Adrenal gland (tissue), 5 donors: Measurements from ENCODE around the gene PHOX2A.

Experiments
- CTCF ChIP-seq, 6 experiments: fragments of 450-650 bp in 4 of 6; fragments of 200-600 bp in 2 of 6; sonication (generic) in 1 of 6; IDR thresholded peaks; 1 replicate in 5 of 6; 2 replicates in 1 of 6; pipeline versions ENCODE4 v1.5.1 to v1.8.0; 2016 to 2021; ENCODE audit warnings: antibody characterized with exemption in 6 of 6, mild to moderate bottlenecking in 2 of 6, moderate library complexity in 1 of 6
- POLR2A ChIP-seq, 2 donors: fragments of 450-650 bp; IDR thresholded peaks; one replicate each; pipeline ENCODE4 v1.6.1; 2017; ENCODE audit warnings: antibody characterized with exemption in 2 of 2, mild to moderate bottlenecking in 2 of 2, moderate library complexity in 1 of 2
- donor health status: DM: no; HTN: no; CAD: no.

- TF ChIP-seq CTCF (IDR thresholded peaks at IDR 0.05) = no peak
- no peak for TF ChIP-seq POLR2A (IDR thresholded peaks at IDR 0.05)
Measured at GRCh38 chr11:72229925-72230763, 13.8 kb downstream of the PHOX2A start.
